Measurements from ENCODE around the gene PRSS21.

The PRSS21 gene

DNA sequence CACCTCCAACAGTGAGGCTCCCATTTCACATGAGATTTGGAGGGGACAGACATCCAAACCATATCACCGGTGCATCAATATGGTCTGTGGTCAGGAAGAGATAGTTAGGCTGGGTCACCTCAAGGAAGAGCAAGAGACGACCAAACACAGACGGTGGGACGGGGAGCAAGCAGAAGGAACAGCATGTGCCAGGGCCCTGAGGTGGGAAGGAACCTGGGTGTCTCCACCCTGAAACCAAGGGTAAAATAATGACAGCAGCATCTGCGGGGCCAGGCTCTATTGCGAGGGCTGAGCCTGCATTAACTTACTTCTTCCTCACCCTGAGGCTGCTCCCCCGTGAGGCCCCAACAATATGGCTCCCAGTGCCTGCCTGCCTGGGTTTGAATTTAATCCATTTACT, 8.9 kb upstream of the PRSS21 start:
- no peak for DNase-seq

DNA sequence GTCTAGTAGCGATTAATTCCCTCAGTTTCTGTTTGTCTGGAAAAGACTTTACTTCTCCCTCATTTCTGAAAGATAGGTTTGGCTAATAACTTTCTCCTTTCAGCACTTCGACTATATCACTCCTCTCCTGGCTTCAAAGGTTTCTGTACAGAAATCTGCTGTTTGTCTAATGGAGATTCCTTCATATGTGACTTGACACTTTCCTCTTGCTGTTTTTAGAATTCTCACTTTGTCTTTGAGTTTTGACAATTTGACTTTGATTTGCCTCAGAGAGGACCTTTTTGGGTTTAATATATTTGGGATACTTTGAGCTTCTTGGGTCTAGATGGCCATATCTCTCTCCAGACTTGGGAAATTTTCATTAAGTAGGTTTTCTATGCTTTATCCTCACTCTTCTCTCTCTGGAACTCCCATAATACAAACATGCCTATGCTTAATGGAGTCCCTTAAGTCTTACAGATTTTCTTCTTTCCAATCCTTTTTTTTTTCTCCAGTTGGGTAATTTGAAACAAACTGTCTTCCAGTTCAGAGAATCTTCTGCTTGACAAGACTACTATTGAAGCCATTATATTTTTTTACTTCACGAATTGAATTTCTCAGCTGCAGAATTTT, 7.8 kb upstream of the PRSS21 start:
- no peak for DNase-seq

- no peak for DNase-seq
Measured at GRCh38 chr16:2810651-2811050, 6.4 kb upstream of the PRSS21 start.

GRCh38 chr16:2811703-2812471, 5.2 kb upstream of the PRSS21 start:
- no peak for DNase-seq

GRCh38 chr16:2813771-2814221, 3.2 kb upstream of the PRSS21 start:
- no peak for DNase-seq

DNA sequence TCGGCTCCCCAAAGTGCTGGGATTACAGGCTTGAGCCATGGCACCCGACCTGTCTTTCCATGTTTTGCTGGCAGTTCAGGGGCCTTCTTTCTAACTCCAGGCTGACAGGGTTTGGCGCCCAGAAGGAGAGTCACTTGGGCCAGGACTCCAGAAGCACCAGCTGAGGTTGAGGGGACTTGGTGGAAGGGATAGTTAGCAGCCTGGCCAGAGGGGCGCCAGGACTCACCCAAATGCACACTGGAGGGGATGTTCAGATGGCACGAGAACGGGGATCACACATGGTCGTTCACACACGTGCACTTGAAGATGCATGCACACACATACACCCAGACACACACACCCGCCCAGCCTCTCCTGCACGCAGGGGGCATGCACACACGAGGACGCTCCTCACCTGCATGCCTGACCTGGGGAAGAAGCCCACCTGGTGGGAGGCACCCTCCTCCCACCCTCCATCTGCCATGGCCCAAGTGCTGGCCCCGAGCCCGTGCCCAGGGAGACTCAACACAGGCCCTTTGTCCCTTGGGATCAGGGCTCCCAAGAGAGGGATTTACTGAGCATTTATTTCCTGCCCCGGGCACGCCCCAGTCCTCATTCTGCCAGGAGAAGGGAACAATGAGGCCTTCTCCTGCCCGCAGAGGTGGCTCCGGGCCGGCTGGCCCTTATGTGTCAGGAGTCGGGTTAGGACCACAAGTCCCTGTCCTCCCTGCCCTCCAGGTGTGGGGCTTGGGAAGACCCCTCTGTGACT, 2.3 kb upstream of the PRSS21 start:
- DNase-seq, result no peak

DNA sequence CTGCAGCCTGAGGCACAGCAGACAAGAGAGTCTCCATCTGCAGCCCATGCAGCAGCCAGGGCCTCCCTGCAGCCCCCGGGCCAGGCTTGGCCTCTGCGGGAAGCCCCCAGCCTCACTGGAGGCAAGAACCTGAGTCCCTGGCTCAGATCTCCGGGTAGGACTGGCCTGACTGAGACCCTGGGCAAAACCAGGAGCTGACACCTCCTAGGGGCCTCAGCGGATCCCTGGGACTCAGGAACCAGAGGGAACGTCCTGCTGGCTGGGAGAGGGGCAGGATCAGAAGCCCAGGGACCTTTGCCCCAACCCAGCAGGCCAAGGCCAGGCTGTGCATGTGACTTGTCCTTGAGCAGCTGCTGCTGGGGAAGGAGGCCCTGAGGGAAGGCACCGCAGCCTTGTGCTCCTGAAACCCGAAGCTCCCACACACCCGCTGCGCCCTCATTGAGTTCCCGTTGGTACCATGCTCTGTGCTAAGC, 1.7 kb upstream of the PRSS21 start:
- DNase-seq, result no peak

GRCh38 chr16:2817340-2818271, 569 bp downstream of the PRSS21 start:
- DNase-seq, result no peak

GRCh38 chr16:2818272-2818876, 1.3 kb downstream of the PRSS21 start:
- DNase-seq, result no peak

GRCh38 chr16:2819179-2819938, 2.3 kb downstream of the PRSS21 start:
- DNase-seq, result no peak

DNA sequence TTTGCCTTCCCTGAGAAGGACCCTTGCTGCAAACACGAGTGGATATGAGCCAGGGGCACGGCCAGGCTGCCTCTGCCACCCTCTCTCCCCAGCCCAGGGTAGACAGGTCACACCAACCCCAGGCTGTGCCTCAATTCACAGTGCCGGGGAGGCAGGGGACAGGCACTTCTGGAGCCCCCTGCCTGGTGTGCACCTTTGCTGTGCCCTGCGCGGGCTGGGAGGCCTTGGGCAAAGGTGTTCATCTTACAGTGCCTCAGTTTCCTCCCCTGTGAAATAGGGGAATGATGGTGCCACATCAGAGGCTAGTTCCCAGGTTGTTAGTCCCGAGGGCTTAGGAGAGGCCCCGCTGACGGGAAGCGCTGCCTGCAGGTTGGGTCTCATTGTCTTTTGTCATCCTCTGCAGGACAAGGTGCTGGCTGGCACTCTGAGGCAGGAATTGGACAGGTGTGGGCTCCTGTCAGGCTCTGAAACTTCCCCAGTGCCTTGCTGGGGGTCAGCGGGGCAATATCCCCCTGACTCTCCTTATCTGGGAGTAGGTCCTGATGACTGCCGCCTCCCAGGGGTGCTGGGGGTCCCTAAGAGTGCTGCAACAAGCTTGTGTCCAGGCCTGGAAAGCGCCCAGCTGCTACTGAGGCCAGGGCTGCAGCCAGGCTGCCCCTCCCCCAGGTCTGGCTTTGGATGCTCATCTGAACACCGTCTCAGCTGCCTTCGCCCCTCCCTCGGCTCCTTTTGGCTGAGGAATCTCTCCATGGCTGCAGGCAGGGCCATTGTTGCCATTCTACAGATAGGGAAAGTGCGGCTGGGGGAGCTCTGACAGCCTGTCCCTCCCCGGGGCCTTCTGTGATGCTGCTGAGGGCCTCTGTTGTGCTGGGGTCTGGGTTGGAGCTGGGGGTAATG, 3.1 kb downstream of the PRSS21 start:
- DNase-seq, result no peak

DNA sequence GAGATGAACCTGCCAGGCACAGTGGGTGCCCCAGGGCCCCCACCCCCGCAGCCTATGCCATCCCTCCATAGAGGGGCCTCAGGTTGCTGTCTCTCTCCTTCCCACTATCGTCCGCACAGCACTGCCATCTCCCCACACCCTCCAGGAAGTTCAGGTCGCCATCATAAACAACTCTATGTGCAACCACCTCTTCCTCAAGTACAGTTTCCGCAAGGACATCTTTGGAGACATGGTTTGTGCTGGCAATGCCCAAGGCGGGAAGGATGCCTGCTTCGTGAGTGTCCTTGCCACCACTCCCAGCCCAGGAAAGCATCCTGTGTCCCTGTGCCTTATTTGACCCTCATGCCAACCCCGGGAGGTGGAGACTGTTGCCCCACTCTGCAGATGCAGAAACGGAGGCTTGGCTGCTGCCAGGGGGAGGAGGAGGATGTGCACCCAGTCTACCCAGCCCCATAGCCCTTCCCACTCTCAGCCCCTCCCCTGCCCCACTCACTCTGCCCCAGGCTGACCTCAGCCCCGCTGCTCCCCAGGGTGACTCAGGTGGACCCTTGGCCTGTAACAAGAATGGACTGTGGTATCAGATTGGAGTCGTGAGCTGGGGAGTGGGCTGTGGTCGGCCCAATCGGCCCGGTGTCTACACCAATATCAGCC, 3.9 kb downstream of the PRSS21 start:
- no peak for DNase-seq

GRCh38 chr16:2821487-2822157, 4.6 kb downstream of the PRSS21 start:
- DNase-seq, result no peak

DNA sequence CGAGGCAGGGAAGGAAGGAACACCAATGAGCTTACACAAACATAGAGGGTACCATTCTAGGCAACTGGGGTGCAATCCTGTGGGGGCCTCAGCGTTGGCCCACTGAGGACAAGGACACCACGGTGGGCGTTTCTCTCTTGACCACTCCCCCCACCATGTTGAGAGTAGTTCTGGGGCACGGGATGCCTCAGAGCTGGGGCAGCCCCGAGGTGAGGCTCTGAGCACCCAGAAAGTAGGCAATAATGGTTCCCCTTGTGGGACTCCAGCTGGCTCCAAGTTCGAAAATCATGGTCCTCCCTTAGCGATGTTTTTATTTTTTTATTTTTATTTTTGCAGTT, 5.1 kb downstream of the PRSS21 start:
- DNase-seq, result no peak

DNA sequence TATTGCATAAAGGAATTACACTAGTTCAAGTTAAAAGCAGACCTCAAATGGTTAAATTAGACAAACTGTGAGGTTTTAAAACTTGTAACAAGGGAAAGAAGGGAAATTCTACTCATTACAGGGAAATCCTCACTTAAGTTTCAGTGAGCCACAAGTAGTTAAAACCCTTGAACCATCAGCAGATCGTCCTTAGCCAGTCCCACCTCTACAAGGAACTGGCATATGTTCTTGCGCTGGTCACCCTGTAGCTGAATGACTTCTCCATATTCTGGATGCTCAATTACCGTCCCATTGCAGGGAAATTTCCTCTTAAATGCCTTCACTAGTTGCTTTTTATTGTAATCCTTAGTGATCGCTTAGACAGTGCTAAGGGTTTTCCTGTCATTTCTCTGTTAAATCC, 5.5 kb downstream of the PRSS21 start:
- no peak for DNase-seq

DNA sequence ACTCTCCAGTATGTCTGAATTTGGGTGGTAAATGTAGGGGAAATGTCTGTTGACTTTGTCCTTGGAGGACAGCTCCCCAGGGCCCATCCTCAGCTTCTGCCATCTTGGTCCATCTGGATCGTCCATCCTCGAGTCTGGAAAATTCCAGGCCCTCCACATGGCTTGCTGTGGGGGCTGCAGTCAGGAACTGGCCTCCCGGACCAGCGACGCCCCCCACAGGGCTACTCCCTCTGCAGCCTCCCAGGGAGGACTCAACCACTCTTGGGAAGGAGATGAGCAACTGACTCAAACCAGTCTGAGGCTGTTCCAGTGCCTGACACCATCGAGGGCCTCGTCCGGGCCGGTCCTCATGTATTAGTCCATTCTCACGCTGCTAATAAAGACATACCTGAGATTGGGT, 7.6 kb downstream of the PRSS21 start:
- peak; percentile 3 for DNase-seq

DNA sequence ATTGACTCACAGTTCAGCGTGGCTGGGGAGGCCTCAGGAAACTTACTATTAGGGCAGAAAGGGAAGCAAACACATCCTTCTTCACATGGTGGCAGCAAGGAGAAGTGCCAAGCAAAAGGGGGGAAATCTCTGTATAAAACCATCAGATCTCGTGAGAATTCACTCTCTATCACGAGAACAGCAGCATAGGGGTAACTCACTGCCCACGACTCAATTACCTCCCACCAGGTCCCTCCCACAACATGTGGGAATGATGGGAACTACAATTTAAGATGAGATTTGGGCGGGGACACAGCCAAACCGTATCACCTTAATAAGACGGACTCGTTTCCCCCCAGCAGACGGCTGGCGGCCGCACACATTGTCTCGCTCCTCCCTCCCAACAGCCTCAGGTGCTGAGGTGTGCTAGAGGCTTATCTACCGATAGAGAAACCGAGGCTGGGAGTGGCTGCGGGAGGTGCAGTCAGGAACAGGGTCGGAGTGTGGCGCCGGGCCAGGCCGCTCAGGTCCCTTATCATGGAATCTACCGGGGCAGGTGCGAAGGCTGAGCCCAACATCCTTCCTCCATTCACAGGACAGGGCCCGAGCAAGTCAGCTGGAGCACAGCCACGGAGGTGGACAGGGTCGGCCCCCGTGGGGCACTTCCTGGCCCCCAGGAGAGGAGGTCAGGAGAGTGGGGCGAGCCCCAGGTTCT, 8.2 kb downstream of the PRSS21 start:
- DNase-seq, result peak; percentile 14

DNA sequence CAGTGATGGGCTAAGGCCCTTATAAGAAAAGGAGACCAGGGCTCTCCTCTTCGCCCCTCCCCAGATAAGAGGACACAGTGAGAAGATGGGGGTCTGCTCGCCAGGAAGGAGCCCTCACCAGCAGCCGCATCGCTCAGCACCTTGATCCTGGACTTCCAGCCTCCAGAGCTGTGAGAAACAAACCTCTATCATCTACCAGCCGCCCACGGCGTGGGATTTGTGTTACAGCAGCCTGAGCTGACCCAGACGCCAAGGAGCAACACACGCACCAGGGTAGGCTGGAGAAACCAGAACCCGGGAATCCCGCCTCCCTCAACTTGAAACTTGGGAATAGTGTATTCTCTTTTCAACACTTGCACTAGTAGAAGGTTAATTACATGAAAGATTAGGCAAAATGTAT, 8.9 kb downstream of the PRSS21 start:
- DNase-seq, result no peak

Data from activated T-cell treated with anti-CD3 and anti-CD28 coated beads, Interleukin-2, amount 50 U/mL, for 1 hour (primary cell).